Endothelial cell of umbilical vein (primary cell): Measurements from ENCODE around the gene CERCAM. TPM values are rescaled to one million over a fixed set of nuclear protein-coding genes. Genes with fewer than 3 reads are reported as not detected.

Experiments
- BruUV-seq: library from RNA; stranded (reverse); fragments of 400-500 nt; replicated peaks from 2 replicates; lab custom pipeline; 2021; lab: Mats Ljungman, UMichigan
- CTCF ChIA-PET: fragments of 300-600, 350-600 bp; sonication (Branson Sonifier 250); formaldehyde crosslinking; loops from one replicate; lab custom pipeline; 2021; ENCODE audit warnings: antibody characterized with exemption, inconsistent platforms; lab: Charles Lee
- POLR2A ChIA-PET: fragments of 300-600, 350-600 bp; sonication (Branson Sonifier 250); formaldehyde crosslinking; loops from one replicate; lab custom pipeline; 2021; ENCODE audit warnings: antibody characterized with exemption, inconsistent platforms; lab: Charles Lee
- DNase-seq: peaks from one replicate; pipeline ENCODE4 v3.0.0-alpha.2; 2011; ENCODE audit warnings: low read depth, low spot score
- FAIRE-seq: peaks from 2 replicates; lab custom pipeline; 2011; peaks lifted over from hg19 to GRCh38; lab: Jason Lieb, UNC
- H2AFZ ChIP-seq: 2 replicates; pipeline ENCODE4 v1.6.0; 2012; ENCODE audit warnings: low read depth, low read length, control low read depth, inconsistent platforms
- H3K27ac ChIP-seq: 2 replicates; pipeline ENCODE4 v1.5.1; 2011; ENCODE audit warnings: low read depth, mild to moderate bottlenecking, control low read depth, low read length, moderate library complexity; ENCODE audit not compliant: insufficient read depth
- H3K27me3 ChIP-seq, 2 experiments: 2 replicates each; pipeline versions ENCODE4 v1.6.0 to v1.6.1; 2011; ENCODE audit warnings: low read length in 2 of 2, mixed read lengths in 1 of 2; ENCODE audit not compliant: control insufficient read depth in 2 of 2, insufficient read depth in 2 of 2
- H3K36me3 ChIP-seq, 2 experiments: 2 replicates in 1 of 2; 3 replicates in 1 of 2; pipeline ENCODE4 v1.5.1; 2011; ENCODE audit warnings: low read length in 2 of 2, mild to moderate bottlenecking in 1 of 2, moderate library complexity in 1 of 2; ENCODE audit not compliant: control insufficient read depth in 2 of 2, insufficient read depth in 2 of 2; ENCODE audit errors: extremely low read depth in 1 of 2
- H3K4me1 ChIP-seq: 3 replicates; pipeline ENCODE4 v1.5.1; 2011; ENCODE audit warnings: mild to moderate bottlenecking, low read length; ENCODE audit not compliant: control insufficient read depth, insufficient read depth; ENCODE audit errors: extremely low read depth
- H3K4me2 ChIP-seq: 2 replicates; pipeline ENCODE4 v1.6.1; 2011; ENCODE audit warnings: low read length, control low read depth, mixed read lengths; ENCODE audit not compliant: insufficient read depth
- H3K4me3 ChIP-seq, 3 experiments: fragments of 200-600 bp in 1 of 3; sonication (generic), shearing (Covaris generic) in 1 of 3; replicated peaks in 1 of 3; 2 replicates each; pipeline ENCODE4 v1.5.1; 2011 to 2016; ENCODE audit warnings: control low read depth in 3 of 3, low read length in 3 of 3, mild to moderate bottlenecking in 2 of 3, inconsistent platforms in 1 of 3, low read depth in 1 of 3, moderate library complexity in 1 of 3; ENCODE audit not compliant: insufficient read depth in 1 of 3
- H3K79me2 ChIP-seq: 2 replicates; pipeline ENCODE4 v1.6.0; 2012; ENCODE audit warnings: low read length, inconsistent platforms; ENCODE audit not compliant: control insufficient read depth, insufficient read depth
- H3K9ac ChIP-seq: replicated peaks from 2 replicates; pipeline ENCODE3; 2011; ENCODE audit warnings: low read length, control low read depth; ENCODE audit not compliant: insufficient read depth; ENCODE audit errors: extremely low read depth
- H3K9me1 ChIP-seq: replicated peaks from 3 replicates; pipeline ENCODE4 v1.6.0; 2011; ENCODE audit warnings: mild to moderate bottlenecking, low read length; ENCODE audit not compliant: control insufficient read depth, insufficient read depth; ENCODE audit errors: extremely low read depth
- H3K9me3 ChIP-seq: replicated peaks from 2 replicates; pipeline ENCODE4 v1.5.1; 2012; ENCODE audit warnings: low read length, inconsistent platforms; ENCODE audit not compliant: control insufficient read depth, insufficient read depth
- H4K20me1 ChIP-seq: replicated peaks from 2 replicates; pipeline ENCODE3; 2011; ENCODE audit warnings: mild to moderate bottlenecking, low read length; ENCODE audit not compliant: control insufficient read depth, insufficient read depth; ENCODE audit errors: extremely low read depth
- CTCF ChIP-seq, 2 donors: IDR thresholded peaks; 1 replicate in 1 of 2; 2 replicates in 1 of 2; pipeline ENCODE4 v1.5.1; 2011; ENCODE audit warnings: low read length in 2 of 2, mild to moderate bottlenecking in 2 of 2, moderate library complexity in 2 of 2, control low read depth in 1 of 2, inconsistent platforms in 1 of 2, low read depth in 1 of 2; ENCODE audit not compliant: insufficient read depth in 1 of 2; ENCODE audit errors: extremely low read depth in 1 of 2
- EZH2 ChIP-seq: IDR thresholded peaks from 2 replicates; pipeline ENCODE4 v1.6.1; 2012; ENCODE audit warnings: borderline replicate concordance, low read depth, mild to moderate bottlenecking, moderate library complexity, low read length, inconsistent platforms; ENCODE audit not compliant: severe bottlenecking
- FOS ChIP-seq: IDR thresholded peaks from 2 replicates; pipeline ENCODE4 v1.6.1; 2011; ENCODE audit warnings: mild to moderate bottlenecking, low read length, moderate library complexity, borderline replicate concordance; ENCODE audit not compliant: insufficient read depth
- MAX ChIP-seq: IDR thresholded peaks from 2 replicates; pipeline ENCODE4 v1.6.1; 2011; ENCODE audit not compliant: insufficient read depth, insufficient read length
- dilution Hi-C: fragments of 300-500 bp; cut with MboI; formaldehyde crosslinking; loops from one replicate; pipeline ENCODE4 v1.15.0; 2019; ENCODE audit warnings: low sequenced_read_pairs; ENCODE audit not compliant: extremely low pct_ligation_motif_present
- intact Hi-C: fragments of 100-400 bp; cut with micrococcal nuclease; formaldehyde crosslinking; loops from one replicate; pipeline ENCODE4 v1.10.0; 2022
- polyA plus RNA-seq, 4 experiments: library from polyadenylated mRNA; depleted of rRNA in 3 of 4; stranded (reverse) in 3 of 4; unstranded in 1 of 4; fragments of >200 nt; gene quantifications; 2 replicates each; pipeline versions ENCODE4 v1.2.1 to v1.2.3, GENCODE V29; 2011 to 2012; ENCODE audit warnings: missing spikeins in 1 of 4
- total RNA-seq: library from RNA; stranded (reverse); gene quantifications from 2 replicates; pipeline ENCODE4 v1.2.3, GENCODE V29; 2021

Gene CERCAM
- total and polyA plus RNA-seq, 2 donors (not counting 3 experiments of a cell fraction or from before 2014, with no cell fraction given) = 47.9 to 77.8 TPM

GRCh38 chr9:128397831-128398230 is 22.8 kb upstream of the CERCAM start:
- no peak for TF ChIP-seq MAX
- H3K4me3 ChIP-seq = no peak overlapping the region
- no peaks in the 10 kb centered on the region for H3K27me3 ChIP-seq
- FAIRE-seq = no peak
- H3K9me3 ChIP-seq = no peaks in the 10 kb centered on the region
- no peaks in the 10 kb centered on the region for H3K79me2 ChIP-seq
- no peak overlapping the region for H3K4me2 ChIP-seq
- H3K9me1 ChIP-seq = no peaks in the 10 kb centered on the region
- no TSS peak for BruUV-seq
- intact Hi-C loops = no loop called here
- H3K9ac ChIP-seq = no peak overlapping the region
- no peak overlapping the region for H3K27ac ChIP-seq
- H4K20me1 ChIP-seq = no peaks in the 10 kb centered on the region
- peaks cover 5% of the 10 kb centered on the region for H3K4me1 ChIP-seq
- no peak for DNase-seq
- no peak overlapping the region for H2AFZ ChIP-seq
- ChIA-PET CTCF (interaction anchor here (1.0 to 3.3 kb wide), 6 partner anchors 9 to 102 kb away, joined by 3 to 14 read pairs (median 8); partner anchors contain the start of genes CERCAM and URM1), POLR2A (no interaction called here)
- H3K36me3 ChIP-seq = no peaks in the 10 kb centered on the region
- dilution Hi-C loops = no loop called here

- Histone ChIP-seq H3K36me3 (no peaks in the 10 kb centered on the region), H3K27ac (no peak overlapping the region), H3K9me1 (no peaks in the 10 kb centered on the region), H3K27me3 (no peaks in the 10 kb centered on the region), H3K79me2 (no peaks in the 10 kb centered on the region), H2AFZ (no peak overlapping the region), H3K4me3 (no peak overlapping the region), H3K4me2 (no peak overlapping the region), H3K9ac (no peak overlapping the region), H4K20me1 (no peaks in the 10 kb centered on the region), H3K9me3 (no peaks in the 10 kb centered on the region), H3K4me1 (peaks cover 5% of the 10 kb centered on the region)
- DNase-seq (no peak), FAIRE-seq (no peak)
- intact Hi-C loops (no loop called here), dilution Hi-C loops (no loop called here)
- no peak for TF ChIP-seq FOS
- TF ChIP-seq EZH2 = no peak
- no peak for TF ChIP-seq CTCF (IDR thresholded peaks at IDR 0.05; ENCODE audit: extremely low read depth in 1 of 2, insufficient read depth in 1 of 2, low read depth in 1 of 2, low read length in 2 of 2)
- BruUV-seq = no TSS peak
- ChIA-PET POLR2A (no interaction called here), CTCF (interaction anchor here (2.1 kb wide), 1 partner anchor 11 kb away, joined by 9 read pairs; no protein-coding TSS in a partner anchor)
Measured at GRCh38 chr9:128399861-128400260, 20.8 kb upstream of the CERCAM start.
